Progenitor cell of endocrine pancreas (in vitro differentiated cells): ENCODE results near the gene IRGC. TPM values are rescaled to one million over a fixed set of nuclear protein-coding genes. Genes with fewer than 3 reads are reported as not detected.

ENCODE experiments used
- DNase-seq: peaks from one replicate; pipeline ENCODE4 v3.0.0; 2021; ENCODE audit warnings: low spot score; ENCODE audit not compliant: unreplicated experiment
- H3K27ac Mint-ChIP-seq: 2 replicates; pipeline ENCODE4 v1.8.0; 2021; ENCODE audit warnings: mild to moderate bottlenecking, moderate library complexity, mixed read lengths
- H3K27me3 Mint-ChIP-seq: 2 replicates; pipeline ENCODE4 v1.8.0; 2021; ENCODE audit warnings: mixed read lengths
- H3K36me3 Mint-ChIP-seq: 2 replicates; pipeline ENCODE4 v1.8.0; 2022; ENCODE audit warnings: mixed read lengths; ENCODE audit not compliant: insufficient read depth
- H3K4me1 Mint-ChIP-seq: 2 replicates; pipeline ENCODE4 v1.8.0; 2021; ENCODE audit warnings: low read depth, mixed read lengths
- H3K4me3 Mint-ChIP-seq: 2 replicates; pipeline ENCODE4 v1.8.0; 2021; ENCODE audit warnings: low read depth, mild to moderate bottlenecking, moderate library complexity, mixed read lengths
- H3K9me3 Mint-ChIP-seq: 2 replicates; pipeline ENCODE4 v1.8.0; 2021; ENCODE audit warnings: low read depth, mixed read lengths
- CTCF ChIP-seq: fragments of 200-600 bp; sonication (generic); IDR thresholded peaks from one replicate; pipeline ENCODE4 v1.5.0; 2021; ENCODE audit warnings: antibody characterized with exemption, mild to moderate bottlenecking; ENCODE audit not compliant: unreplicated experiment
- total RNA-seq: library from RNA; stranded (reverse); gene quantifications from 2 replicates; pipeline ENCODE4 v1.2.1, GENCODE V29; 2021

The IRGC gene
- total RNA-seq, 1 donor from 2014 or later: not detected

GRCh38 chr19:43683905-43684304, 32.0 kb upstream of the IRGC start:
- no peak for DNase-seq
- Mint-ChIP-seq H3K27ac (no peak overlapping the region), H3K36me3 (no peaks in the 10 kb centered on the region), H3K4me3 (no peak overlapping the region), H3K9me3 (no peaks in the 10 kb centered on the region), H3K27me3 (peaks cover 7% of the 10 kb centered on the region), H3K4me1 (no peaks in the 10 kb centered on the region)
- no peak for TF ChIP-seq CTCF

- Mint-ChIP-seq H3K36me3 (no peaks in the 10 kb centered on the region), H3K4me3 (no peak overlapping the region), H3K27me3 (peaks cover 7% of the 10 kb centered on the region), H3K9me3 (no peaks in the 10 kb centered on the region), H3K4me1 (no peaks in the 10 kb centered on the region), H3K27ac (no peak overlapping the region)
- no peak for TF ChIP-seq CTCF
- DNase-seq: no peak
These were observed 31.6 kb upstream of the IRGC start for GRCh38 chr19:43684326-43684725.

GRCh38 chr19:43687660-43687997, 28.2 kb upstream of the IRGC start:
- no peak overlapping the region for H3K4me3 Mint-ChIP-seq

GRCh38 chr19:43688059-43688701, 27.7 kb upstream of the IRGC start:
- no peak for TF ChIP-seq CTCF
- H3K27ac Mint-ChIP-seq: no peak overlapping the region
- H3K36me3 Mint-ChIP-seq: no peaks in the 10 kb centered on the region
- H3K27me3 Mint-ChIP-seq: peaks cover 12% of the 10 kb centered on the region
- no peak overlapping the region for H3K4me3 Mint-ChIP-seq
- peaks cover 9% of the 10 kb centered on the region for H3K9me3 Mint-ChIP-seq
- H3K4me1 Mint-ChIP-seq: no peaks in the 10 kb centered on the region
- DNase-seq: no peak

More at GRCh38 chr19:43687660-43687997, 28.2 kb upstream of the IRGC start:
- Mint-ChIP-seq H3K27ac (no peak overlapping the region), H3K4me1 (no peaks in the 10 kb centered on the region), H3K36me3 (no peaks in the 10 kb centered on the region), H3K9me3 (peaks cover 9% of the 10 kb centered on the region), H3K27me3 (peaks cover 11% of the 10 kb centered on the region)
- no peak for DNase-seq
- TF ChIP-seq CTCF: no peak

- Mint-ChIP-seq H3K27me3 (peaks cover 20% of the 10 kb centered on the region), H3K36me3 (no peaks in the 10 kb centered on the region), H3K27ac (no peak overlapping the region), H3K4me1 (no peaks in the 10 kb centered on the region), H3K9me3 (peaks cover 9% of the 10 kb centered on the region), H3K4me3 (no peak overlapping the region)
- TF ChIP-seq CTCF: no peak
- DNase-seq: no peak
These were observed 25.4 kb upstream of the IRGC start for GRCh38 chr19:43690444-43690843.
